ENCODE measurements around the gene PER1. TPM values are rescaled to one million over a fixed set of nuclear protein-coding genes. Genes with fewer than 3 reads are reported as not detected.
A peak's percentile ranks its signal among the peaks of the same experiment; 100 is the strongest.

PER1 gene
- total and polyA plus RNA-seq, 2 of the 13 experiments (the other 11 are each of a cell fraction or from before 2014, with no cell fraction given): 2.6 to 3.6 TPM

DNA sequence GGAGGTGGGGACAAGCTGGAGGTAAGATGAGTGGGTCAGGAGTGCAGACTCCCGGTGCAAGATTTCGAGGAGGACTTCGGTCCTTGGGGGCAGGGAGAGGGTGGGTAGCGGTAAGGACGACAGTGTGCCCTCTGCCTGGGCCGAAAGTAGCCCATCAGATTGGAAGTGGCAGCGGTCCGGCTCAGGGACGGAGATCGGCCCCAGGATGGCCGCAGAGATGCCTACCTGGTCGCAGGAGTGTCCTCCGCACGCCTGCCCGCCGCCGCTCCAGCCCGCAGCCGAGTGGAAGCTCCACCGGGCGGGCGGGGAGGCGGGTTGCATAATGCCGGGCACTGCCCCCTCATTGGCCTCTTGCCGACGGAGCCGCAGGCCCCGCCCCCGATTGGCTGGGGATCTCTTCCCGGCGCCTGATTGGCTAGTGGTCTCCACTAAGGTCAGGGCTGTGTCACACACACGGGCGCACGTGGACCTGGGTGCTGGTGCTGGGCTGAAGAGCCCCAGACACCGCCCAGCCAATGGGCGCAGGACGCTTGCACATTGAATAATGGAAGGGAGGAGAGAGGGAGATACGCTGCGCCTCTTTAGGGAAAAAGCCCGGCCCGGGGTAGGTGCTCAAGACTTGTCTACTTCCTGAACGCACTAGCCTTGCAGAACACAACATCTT is at the start of gene PER1 (continued):
- TF ChIP-seq, protein P1, sequence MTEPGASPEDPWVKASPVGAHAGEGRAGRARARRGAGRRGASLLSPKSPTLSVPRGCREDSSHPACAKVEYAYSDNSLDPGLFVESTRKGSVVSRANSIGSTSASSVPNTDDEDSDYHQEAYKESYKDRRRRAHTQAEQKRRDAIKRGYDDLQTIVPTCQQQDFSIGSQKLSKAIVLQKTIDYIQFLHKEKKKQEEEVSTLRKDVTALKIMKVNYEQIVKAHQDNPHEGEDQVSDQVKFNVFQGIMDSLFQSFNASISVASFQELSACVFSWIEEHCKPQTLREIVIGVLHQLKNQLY (CRISPR knock-in tag; IDR thresholded peaks at IDR 0.05): no peak
- TF ChIP-seq, protein P2, sequence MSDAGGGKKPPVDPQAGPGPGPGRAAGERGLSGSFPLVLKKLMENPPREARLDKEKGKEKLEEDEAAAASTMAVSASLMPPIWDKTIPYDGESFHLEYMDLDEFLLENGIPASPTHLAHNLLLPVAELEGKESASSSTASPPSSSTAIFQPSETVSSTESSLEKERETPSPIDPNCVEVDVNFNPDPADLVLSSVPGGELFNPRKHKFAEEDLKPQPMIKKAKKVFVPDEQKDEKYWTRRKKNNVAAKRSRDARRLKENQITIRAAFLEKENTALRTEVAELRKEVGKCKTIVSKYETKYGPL (CRISPR knock-in tag; IDR thresholded peaks at IDR 0.05): peak; percentile 96
- TF ChIP-seq, protein P3, sequence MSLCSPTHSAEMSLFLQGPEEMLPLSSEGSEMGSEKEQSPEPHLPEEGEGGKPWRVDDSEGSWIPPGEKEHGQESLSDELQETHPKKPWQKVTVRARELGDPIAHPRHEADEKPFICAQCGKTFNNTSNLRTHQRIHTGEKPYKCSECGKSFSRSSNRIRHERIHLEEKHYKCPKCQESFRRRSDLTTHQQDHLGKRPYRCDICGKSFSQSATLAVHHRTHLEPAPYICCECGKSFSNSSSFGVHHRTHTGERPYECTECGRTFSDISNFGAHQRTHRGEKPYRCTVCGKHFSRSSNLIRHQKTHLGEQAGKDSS (CRISPR knock-in tag; IDR thresholded peaks at IDR 0.05; ENCODE audit: borderline replicate concordance, low read depth): 0 out of 2 replicates have a peak, but pooled peaks have one; percentile 52
- TF ChIP-seq MYNN (CRISPR knock-in tag; IDR thresholded peaks at IDR 0.05; ENCODE audit: low read depth) (no peak), SOX5 (CRISPR knock-in tag; IDR thresholded peaks at IDR 0.05; ENCODE audit: borderline replicate concordance) (peak; percentile 58; the same call in 1 of the 2 replicates), SRSF1 (optimal IDR thresholded peaks at IDR 0.05; ENCODE audit: low read depth, low read length) (no peak), ZNF746 (CRISPR knock-in tag; IDR thresholded peaks at IDR 0.05) (0 out of 2 replicates have a peak, but pooled peaks have one; percentile 23), HNRNPUL1 (IDR thresholded peaks at IDR 0.05; ENCODE audit: low read depth, low read length) (no peak), DNMT3B (CRISPR knock-in tag; conservative IDR thresholded peaks at IDR 0.05) (no peak), SALL2 (CRISPR knock-in tag; IDR thresholded peaks at IDR 0.05) (no peak), KLF12 (CRISPR knock-in tag; IDR thresholded peaks at IDR 0.05; ENCODE audit: borderline replicate concordance) (no peak), NFIC (IDR thresholded peaks at IDR 0.05; ENCODE audit: low read length) (no peak), ZIK1 (CRISPR knock-in tag; IDR thresholded peaks at IDR 0.05; ENCODE audit: borderline replicate concordance, low read depth) (no peak), CENPT (CRISPR knock-in tag; IDR thresholded peaks at IDR 0.05; ENCODE audit: low read depth) (no peak)
- TF ChIP-seq, protein P4, sequence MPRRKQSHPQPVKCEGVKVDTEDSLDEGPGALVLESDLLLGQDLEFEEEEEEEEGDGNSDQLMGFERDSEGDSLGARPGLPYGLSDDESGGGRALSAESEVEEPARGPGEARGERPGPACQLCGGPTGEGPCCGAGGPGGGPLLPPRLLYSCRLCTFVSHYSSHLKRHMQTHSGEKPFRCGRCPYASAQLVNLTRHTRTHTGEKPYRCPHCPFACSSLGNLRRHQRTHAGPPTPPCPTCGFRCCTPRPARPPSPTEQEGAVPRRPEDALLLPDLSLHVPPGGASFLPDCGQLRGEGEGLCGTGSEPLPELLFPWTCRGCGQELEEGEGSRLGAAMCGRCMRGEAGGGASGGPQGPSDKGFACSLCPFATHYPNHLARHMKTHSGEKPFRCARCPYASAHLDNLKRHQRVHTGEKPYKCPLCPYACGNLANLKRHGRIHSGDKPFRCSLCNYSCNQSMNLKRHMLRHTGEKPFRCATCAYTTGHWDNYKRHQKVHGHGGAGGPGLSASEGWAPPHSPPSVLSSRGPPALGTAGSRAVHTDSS (CRISPR knock-in tag; conservative IDR thresholded peaks at IDR 0.05): no peak
- TF ChIP-seq, protein P5, sequence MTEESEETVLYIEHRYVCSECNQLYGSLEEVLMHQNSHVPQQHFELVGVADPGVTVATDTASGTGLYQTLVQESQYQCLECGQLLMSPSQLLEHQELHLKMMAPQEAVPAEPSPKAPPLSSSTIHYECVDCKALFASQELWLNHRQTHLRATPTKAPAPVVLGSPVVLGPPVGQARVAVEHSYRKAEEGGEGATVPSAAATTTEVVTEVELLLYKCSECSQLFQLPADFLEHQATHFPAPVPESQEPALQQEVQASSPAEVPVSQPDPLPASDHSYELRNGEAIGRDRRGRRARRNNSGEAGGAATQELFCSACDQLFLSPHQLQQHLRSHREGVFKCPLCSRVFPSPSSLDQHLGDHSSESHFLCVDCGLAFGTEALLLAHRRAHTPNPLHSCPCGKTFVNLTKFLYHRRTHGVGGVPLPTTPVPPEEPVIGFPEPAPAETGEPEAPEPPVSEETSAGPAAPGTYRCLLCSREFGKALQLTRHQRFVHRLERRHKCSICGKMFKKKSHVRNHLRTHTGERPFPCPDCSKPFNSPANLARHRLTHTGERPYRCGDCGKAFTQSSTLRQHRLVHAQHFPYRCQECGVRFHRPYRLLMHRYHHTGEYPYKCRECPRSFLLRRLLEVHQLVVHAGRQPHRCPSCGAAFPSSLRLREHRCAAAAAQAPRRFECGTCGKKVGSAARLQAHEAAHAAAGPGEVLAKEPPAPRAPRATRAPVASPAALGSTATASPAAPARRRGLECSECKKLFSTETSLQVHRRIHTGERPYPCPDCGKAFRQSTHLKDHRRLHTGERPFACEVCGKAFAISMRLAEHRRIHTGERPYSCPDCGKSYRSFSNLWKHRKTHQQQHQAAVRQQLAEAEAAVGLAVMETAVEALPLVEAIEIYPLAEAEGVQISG (CRISPR knock-in tag; IDR thresholded peaks at IDR 0.05): no peak
- TF ChIP-seq, protein P6, sequence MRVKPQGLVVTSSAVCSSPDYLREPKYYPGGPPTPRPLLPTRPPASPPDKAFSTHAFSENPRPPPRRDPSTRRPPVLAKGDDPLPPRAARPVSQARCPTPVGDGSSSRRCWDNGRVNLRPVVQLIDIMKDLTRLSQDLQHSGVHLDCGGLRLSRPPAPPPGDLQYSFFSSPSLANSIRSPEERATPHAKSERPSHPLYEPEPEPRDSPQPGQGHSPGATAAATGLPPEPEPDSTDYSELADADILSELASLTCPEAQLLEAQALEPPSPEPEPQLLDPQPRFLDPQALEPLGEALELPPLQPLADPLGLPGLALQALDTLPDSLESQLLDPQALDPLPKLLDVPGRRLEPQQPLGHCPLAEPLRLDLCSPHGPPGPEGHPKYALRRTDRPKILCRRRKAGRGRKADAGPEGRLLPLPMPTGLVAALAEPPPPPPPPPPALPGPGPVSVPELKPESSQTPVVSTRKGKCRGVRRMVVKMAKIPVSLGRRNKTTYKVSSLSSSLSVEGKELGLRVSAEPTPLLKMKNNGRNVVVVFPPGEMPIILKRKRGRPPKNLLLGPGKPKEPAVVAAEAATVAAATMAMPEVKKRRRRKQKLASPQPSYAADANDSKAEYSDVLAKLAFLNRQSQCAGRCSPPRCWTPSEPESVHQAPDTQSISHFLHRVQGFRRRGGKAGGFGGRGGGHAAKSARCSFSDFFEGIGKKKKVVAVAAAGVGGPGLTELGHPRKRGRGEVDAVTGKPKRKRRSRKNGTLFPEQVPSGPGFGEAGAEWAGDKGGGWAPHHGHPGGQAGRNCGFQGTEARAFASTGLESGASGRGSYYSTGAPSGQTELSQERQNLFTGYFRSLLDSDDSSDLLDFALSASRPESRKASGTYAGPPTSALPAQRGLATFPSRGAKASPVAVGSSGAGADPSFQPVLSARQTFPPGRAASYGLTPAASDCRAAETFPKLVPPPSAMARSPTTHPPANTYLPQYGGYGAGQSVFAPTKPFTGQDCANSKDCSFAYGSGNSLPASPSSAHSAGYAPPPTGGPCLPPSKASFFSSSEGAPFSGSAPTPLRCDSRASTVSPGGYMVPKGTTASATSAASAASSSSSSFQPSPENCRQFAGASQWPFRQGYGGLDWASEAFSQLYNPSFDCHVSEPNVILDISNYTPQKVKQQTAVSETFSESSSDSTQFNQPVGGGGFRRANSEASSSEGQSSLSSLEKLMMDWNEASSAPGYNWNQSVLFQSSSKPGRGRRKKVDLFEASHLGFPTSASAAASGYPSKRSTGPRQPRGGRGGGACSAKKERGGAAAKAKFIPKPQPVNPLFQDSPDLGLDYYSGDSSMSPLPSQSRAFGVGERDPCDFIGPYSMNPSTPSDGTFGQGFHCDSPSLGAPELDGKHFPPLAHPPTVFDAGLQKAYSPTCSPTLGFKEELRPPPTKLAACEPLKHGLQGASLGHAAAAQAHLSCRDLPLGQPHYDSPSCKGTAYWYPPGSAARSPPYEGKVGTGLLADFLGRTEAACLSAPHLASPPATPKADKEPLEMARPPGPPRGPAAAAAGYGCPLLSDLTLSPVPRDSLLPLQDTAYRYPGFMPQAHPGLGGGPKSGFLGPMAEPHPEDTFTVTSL (CRISPR knock-in tag; IDR thresholded peaks at IDR 0.05; ENCODE audit: borderline replicate concordance): no peak

Measured in HepG2 (cell line).